ENCODE measurements around the gene QKI.

The QKI gene

GRCh38 chr6:163459007-163459406 lies 44.5 kb downstream of the QKI start:
- Histone ChIP-seq H3K4me3 (ENCODE audit: low read depth in 1 of 2, low read length in 2 of 2) (no peak overlapping the region; a peak in 1 of 4 replicates), H3K79me2 (ENCODE audit: insufficient read depth, low read length) (peaks cover 60% of the 10 kb centered on the region), H3K9me3 (ENCODE audit: insufficient read depth, low read length, severe bottlenecking) (no peaks in the 10 kb centered on the region), H3K4me1 (ENCODE audit: insufficient read depth, low read length) (peaks cover 23% of the 10 kb centered on the region), H3K4me2 (ENCODE audit: insufficient read depth, low read length) (peak overlapping the region; percentile 54; the same call in 1 of the 2 replicates), H3K36me3 (ENCODE audit: insufficient read depth, low read length) (no peaks in the 10 kb centered on the region), H2AFZ (ENCODE audit: low read depth, low read length) (no peak overlapping the region), H3K27me3 (ENCODE audit: insufficient read depth, low read length, poor library complexity) (no peaks in the 10 kb centered on the region), H3K9ac (ENCODE audit: low read depth, low read length) (no peak overlapping the region), H3K27ac (ENCODE audit: low read length) (no peak overlapping the region), H4K20me1 (ENCODE audit: insufficient read depth, low read length) (no peaks in the 10 kb centered on the region; the same call in 1 of the 2 replicates)
- DNase-seq (no peak), ATAC-seq (ENCODE audit: insufficient read depth, low read depth) (no peak)
- no peak for TF ChIP-seq EZH2 (IDR thresholded peaks at IDR 0.05; ENCODE audit: borderline replicate concordance, low read depth, low read length, severe bottlenecking)
- no peak for TF ChIP-seq CTCF (IDR thresholded peaks at IDR 0.05; ENCODE audit: borderline replicate concordance, extremely low read depth, low read length, poor library complexity, severe bottlenecking)

GRCh38 chr6:163459536-163459935 lies 45.0 kb downstream of the QKI start:
- H3K27ac ChIP-seq (ENCODE audit: low read length) = no peak overlapping the region; the same call in 1 of the 2 replicates
- peak overlapping the region; percentile 54 for H3K4me2 ChIP-seq (ENCODE audit: insufficient read depth, low read length)
- H3K79me2 ChIP-seq (ENCODE audit: insufficient read depth, low read length) = peaks cover 56% of the 10 kb centered on the region
- no peaks in the 10 kb centered on the region for H3K36me3 ChIP-seq (ENCODE audit: insufficient read depth, low read length)
- no peak for TF ChIP-seq EZH2 (IDR thresholded peaks at IDR 0.05; ENCODE audit: borderline replicate concordance, low read depth, low read length, severe bottlenecking)
- no peak for TF ChIP-seq CTCF (IDR thresholded peaks at IDR 0.05; ENCODE audit: borderline replicate concordance, extremely low read depth, low read length, poor library complexity, severe bottlenecking)
- peaks cover 23% of the 10 kb centered on the region for H3K4me1 ChIP-seq (ENCODE audit: insufficient read depth, low read length)
- no peak overlapping the region for H2AFZ ChIP-seq (ENCODE audit: low read depth, low read length)
- ATAC-seq (ENCODE audit: insufficient read depth, low read depth) (no peak), DNase-seq (no peak)
- H4K20me1 ChIP-seq (ENCODE audit: insufficient read depth, low read length) = no peaks in the 10 kb centered on the region; the same call in 1 of the 2 replicates
- H3K4me3 ChIP-seq (ENCODE audit: low read depth in 1 of 2, low read length in 2 of 2) = no peak overlapping the region
- no peaks in the 10 kb centered on the region for H3K27me3 ChIP-seq (ENCODE audit: insufficient read depth, low read length, poor library complexity)
- H3K9me3 ChIP-seq (ENCODE audit: insufficient read depth, low read length, severe bottlenecking) = no peaks in the 10 kb centered on the region
- no peak overlapping the region for H3K9ac ChIP-seq (ENCODE audit: low read depth, low read length)

- no peaks in the 10 kb centered on the region for H3K27me3 ChIP-seq (ENCODE audit: insufficient read depth, low read length, poor library complexity)
- no peaks in the 10 kb centered on the region for H4K20me1 ChIP-seq (ENCODE audit: insufficient read depth, low read length)
- peak overlapping the region; percentile 41 for H3K9ac ChIP-seq (ENCODE audit: low read depth, low read length)
- TF ChIP-seq EZH2 (IDR thresholded peaks at IDR 0.05; ENCODE audit: borderline replicate concordance, low read depth, low read length, severe bottlenecking) = no peak
- TF ChIP-seq CTCF (IDR thresholded peaks at IDR 0.05; ENCODE audit: borderline replicate concordance, extremely low read depth, low read length, poor library complexity, severe bottlenecking) = no peak
- H3K9me3 ChIP-seq (ENCODE audit: insufficient read depth, low read length, severe bottlenecking) = no peaks in the 10 kb centered on the region
- peaks cover 23% of the 10 kb centered on the region for H3K4me1 ChIP-seq (ENCODE audit: insufficient read depth, low read length)
- peaks cover 49% of the 10 kb centered on the region for H3K79me2 ChIP-seq (ENCODE audit: insufficient read depth, low read length)
- H3K4me3 ChIP-seq (ENCODE audit: low read depth in 1 of 2, low read length in 2 of 2) = peak overlapping the region; percentile 9 to 49; a peak in 3 of 4 replicates
- peak overlapping the region; percentile 67 for H3K27ac ChIP-seq (ENCODE audit: low read length)
- H3K36me3 ChIP-seq (ENCODE audit: insufficient read depth, low read length) = no peaks in the 10 kb centered on the region
- DNase-seq (peak; percentile 23), ATAC-seq (ENCODE audit: insufficient read depth, low read depth) (peak; percentile 83)
- H2AFZ ChIP-seq (ENCODE audit: low read depth, low read length) = peak overlapping the region; percentile 35
- peak overlapping the region; percentile 54 for H3K4me2 ChIP-seq (ENCODE audit: insufficient read depth, low read length)
Observed at GRCh38 chr6:163460307-163460782, 45.8 kb downstream of the QKI start.

All from DND-41 (cell line).